NCI-H2029 treated with DMSO at 0.1 percent for 48 hours (cell line): Measurements from ENCODE around the gene PRKAG2.
A peak's percentile ranks its signal among the peaks of the same experiment; 100 is the strongest.

Source experiments
- DNase-seq: peaks from one replicate; lab custom pipeline; 2025; lab: John Stamatoyannopoulos, UW

Gene PRKAG2

GRCh38 chr7:151648429-151648828, 228.5 kb downstream of the PRKAG2 start:
- no peak for DNase-seq

DNA sequence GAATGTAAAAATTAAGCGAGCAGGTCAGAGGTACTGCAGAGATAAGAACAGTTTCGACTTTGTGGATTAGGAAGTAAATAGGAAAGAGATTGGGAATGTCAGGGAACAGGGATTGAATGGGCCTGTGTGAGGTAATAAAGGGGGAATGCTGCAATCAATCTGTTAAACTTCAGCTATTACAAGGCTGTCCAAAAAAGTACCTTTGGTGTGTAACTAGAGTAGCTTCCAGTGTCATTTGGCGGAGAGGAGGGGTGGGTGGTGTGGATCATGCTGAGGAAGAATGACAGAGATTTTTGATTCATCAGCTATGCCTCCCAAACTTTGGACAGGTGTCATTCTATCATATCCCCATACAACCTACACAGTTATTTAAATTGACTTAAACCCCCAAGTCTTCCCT, 229.0 kb downstream of the PRKAG2 start:
- no peak for DNase-seq

DNA sequence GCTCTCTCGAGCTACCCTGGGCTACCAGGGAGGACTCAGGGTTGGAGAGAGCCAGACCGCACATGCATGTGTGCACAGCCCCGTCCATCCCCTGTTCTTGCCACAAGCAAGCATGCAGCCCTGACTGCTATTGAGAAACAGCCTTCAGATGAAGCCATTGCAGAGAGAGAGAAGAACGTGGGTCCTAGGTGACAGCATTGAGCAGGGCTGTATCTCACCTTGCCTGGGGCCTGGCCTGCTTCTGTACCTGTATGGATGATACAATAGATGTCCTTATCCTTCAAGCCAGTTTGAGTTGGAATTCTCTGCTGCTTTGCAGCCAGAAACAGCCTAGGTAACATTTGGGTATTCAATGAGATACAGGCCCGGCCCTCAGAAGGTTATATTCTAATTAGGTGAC, 229.9 kb downstream of the PRKAG2 start:
- DNase-seq = no peak

- DNase-seq = no peak
These were observed 231.6 kb downstream of the PRKAG2 start for GRCh38 chr7:151645311-151645710.

DNA sequence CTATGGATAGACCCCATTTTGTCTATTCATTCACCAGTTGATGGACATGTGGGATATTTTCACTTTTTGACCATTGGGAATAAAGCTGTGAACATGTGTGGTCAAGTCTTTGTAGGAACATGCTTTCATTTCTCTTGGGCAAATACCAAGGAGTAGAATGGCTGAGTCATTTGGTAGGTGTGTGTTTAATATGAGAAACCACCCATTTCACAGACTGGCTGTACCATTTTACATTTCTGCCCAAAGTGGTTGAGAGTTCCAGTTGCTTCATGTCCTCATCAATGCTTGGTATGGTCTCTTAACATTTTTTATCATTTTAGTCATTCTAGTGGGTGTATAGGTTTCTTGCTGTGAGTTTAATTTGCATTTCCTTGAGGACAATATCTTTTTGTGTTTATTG, 232.4 kb downstream of the PRKAG2 start:
- no peak for DNase-seq

- no peak for DNase-seq
These were observed 234.2 kb downstream of the PRKAG2 start for GRCh38 chr7:151642746-151643145.

DNA sequence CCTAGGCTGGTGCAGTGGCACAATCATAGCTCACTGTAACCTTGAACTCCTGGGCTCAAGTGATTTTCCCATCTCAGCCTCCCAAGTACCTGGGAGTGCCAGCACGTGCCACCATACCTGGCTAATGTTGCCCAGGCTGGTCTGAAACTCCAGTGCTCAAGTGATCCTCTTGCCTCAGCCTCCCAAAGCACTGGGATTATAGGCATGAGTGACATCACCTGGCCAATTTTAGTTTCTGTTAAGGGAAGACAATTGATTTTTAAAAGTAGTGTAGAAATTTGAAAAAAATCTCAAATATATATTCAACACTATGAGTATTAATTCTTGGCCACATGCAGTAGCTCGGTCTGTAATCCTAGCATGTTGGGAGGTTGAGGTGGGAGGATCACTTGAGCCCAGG, 235.3 kb downstream of the PRKAG2 start:
- DNase-seq = no peak

GRCh38 chr7:151637781-151638261, 239.1 kb downstream of the PRKAG2 start:
- no peak for DNase-seq

DNA sequence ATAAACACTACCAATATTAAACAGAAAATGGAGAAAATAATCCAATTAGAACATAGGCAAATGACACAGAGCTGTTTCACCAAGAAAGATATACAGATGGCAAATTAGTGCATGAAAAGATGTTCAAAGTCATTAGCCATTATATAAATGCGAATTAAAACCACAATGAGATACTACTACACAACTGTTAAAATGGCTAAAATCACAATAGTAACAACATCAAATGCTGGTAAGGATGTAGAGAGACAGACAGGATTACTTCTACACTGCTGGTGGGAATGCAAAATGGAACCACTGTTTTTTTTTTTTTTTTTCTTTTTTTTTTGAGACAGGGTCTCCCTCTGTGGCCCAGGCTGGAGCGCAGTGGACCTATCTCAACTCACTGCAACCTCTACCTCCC, 242.3 kb downstream of the PRKAG2 start:
- no peak for DNase-seq

DNA sequence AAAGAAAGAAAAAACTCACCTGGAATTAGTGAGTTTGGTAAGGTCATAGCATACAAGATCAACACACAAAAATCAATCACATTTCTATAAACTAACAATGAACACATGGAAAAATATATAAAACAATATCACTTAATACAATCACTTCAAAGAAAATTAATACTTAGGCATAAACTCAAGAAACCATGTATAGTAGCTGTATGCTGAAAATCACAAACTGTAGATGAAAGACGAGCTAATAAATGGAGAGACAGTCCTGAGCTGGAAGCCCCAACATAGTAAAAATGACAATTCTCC, 243.5 kb downstream of the PRKAG2 start:
- no peak for DNase-seq

- no peak for DNase-seq
These were observed 244.0 kb downstream of the PRKAG2 start for GRCh38 chr7:151632750-151633515.

DNA sequence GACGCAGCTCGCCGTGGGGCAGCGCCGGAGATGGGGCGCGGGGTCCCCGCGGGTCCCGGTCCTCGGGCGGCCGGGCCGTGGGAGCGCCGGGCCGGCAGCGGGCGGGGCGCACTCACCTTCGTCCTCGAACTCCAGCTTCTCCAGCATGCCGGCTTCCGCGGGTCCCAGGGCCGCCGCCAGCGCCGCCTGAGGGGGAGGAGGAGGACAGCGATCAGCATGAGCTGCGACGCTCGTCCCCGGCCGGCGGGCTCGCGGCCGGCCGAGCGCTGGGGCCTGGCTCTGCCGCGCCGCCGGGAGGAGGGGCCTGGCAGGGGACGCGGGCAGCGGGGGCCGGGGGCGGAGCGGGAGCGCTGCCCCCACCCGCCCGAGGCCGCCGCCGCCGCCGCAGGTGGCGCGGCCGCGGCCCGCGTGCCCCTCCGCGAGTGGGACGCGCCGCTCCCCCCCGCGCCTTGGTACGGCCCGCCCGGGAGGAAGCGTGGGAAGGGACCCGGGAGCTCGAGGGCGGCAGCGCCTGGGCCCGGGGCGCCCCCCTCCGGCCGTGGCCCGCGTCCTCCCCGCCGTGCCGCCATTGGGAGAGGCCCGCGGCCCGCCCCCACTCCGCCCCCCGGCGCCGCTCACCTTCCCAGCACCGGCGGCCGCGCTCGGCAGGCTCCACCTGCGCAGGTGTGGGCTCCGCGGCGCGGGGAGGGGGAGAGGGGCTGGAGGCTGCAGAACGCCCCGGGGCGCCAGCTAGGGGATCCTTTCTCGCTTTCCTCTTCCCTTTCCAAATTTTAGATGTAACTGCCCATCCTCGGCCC, 244.8 kb downstream of the PRKAG2 start:
- peak; percentile 53 for DNase-seq

DNA sequence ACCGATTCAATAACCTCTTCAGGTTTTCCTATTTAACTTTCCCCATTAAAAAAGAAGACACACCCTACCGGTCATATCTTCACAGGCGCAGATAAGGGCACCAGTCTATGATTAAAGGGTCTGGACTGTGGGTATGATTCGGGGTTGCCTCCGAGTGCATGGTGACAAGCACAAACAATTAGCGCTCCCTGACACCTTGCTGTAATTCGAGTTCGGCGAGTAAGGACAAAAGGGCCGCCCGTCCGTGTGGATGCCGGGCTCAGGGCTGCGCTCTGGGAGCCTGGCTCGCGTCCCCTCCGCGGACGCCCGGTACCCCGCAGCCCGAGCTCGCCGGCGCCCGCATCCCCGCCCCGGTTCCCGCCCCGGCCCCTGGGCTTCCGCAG, 245.4 kb downstream of the PRKAG2 start:
- peak; percentile 40 for DNase-seq

- no peak for DNase-seq
These were observed 245.9 kb downstream of the PRKAG2 start for GRCh38 chr7:151630851-151631569.

GRCh38 chr7:151630358-151630757, 246.6 kb downstream of the PRKAG2 start:
- DNase-seq = no peak

DNA sequence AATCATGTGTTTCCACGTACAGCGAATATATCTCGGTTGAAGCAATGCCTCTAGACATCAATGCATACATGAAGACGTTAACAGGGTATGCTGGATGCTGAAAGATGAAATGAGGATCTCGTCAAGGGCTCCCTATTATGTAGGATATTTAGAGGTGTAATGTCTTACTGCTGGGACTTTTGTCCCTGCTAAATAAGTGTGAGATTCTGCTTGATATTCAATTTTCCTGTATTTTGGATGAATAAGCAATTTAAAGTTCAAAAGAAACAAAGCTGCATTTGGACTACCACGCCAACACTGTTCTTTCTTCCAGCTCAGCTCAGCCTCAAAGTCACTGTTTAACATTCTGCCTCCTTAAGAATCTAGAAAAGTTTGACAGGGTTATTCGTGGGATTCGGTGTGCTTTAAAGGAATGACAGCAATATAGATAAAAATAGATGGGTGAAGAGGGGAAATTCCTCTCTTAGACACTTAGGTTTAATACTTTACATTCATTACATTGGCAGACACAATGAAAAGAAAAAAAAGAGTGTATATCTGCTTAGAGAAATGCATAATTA, 247.1 kb downstream of the PRKAG2 start:
- DNase-seq = no peak

DNA sequence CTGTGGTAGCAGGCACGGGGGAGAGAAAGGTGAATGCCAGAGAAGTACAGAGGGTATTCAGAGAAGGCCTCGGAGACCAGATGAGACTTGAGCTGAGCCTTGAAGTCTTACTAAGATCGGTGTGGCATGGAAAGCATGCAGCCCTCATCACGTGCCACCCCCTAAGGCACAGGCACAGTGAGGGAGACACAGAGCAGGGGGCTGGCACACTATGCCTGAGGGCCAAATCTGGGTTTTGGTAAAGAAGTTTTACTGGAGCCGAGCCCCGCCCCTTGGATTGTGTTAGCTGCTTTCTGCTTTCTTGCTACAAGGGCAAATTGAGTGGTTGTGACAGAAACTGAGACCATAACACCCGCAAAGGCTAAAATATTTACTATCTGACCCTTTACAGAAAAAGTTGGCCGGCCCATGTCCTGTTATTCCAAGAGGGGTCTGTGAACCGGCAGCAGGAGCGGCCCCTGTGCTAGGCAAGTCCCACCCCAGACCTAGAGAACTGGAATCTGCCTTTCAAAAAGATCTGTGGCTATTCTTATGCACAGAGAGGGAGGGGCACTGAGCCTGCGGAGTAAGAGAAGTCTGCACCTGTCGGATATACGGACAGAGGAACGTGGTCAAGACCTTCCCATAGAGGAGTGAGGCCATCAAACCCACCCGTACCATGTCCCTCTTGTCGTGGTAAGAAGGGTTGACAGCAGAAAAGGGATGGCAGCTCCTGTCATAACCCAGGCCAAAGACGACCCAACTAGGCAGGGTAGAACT, 247.9 kb downstream of the PRKAG2 start:
- DNase-seq = no peak

GRCh38 chr7:151626422-151627115, 250.3 kb downstream of the PRKAG2 start:
- DNase-seq = no peak

DNA sequence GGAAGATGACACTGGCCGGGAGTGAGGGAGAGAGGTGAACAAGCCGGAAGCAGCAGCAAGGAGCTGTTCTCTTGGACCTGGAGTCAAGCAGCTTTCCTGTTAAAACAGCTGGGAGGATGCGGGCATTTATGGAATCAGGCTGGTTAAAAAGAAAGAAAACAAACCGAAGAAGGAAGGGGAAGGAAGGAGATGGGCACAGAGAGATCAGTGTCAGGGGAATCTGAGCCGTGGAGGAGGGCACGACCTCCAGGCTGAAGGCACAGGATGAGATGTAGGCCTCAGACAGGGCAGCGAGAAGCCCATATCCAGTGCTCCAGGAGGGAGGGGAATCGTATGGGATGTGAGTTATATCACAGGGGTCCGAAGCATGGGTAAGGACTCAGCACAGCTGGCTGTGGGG, 251.3 kb downstream of the PRKAG2 start:
- no peak for DNase-seq

- no peak for DNase-seq
These were observed 252.5 kb downstream of the PRKAG2 start for GRCh38 chr7:151624246-151624928.

- DNase-seq = no peak
These were observed 253.1 kb downstream of the PRKAG2 start for GRCh38 chr7:151623766-151624165.
